HG03558 (cell line): ENCODE results near the gene INS.
"Not testable (repeated sequence)": the region's sequence is repeated elsewhere in the genome, so short reads cannot be mapped to it uniquely, and the experiment has no call there.

Experiments used
- ATAC-seq: cut with Tn5 transposase; IDR thresholded peaks from one replicate; pipeline ENCODE4 v1.9.1; 2021; ENCODE audit warnings: moderate number of reproducible peaks; ENCODE audit not compliant: unreplicated experiment; ENCODE audit errors: extremely low read depth

INS gene

DNA sequence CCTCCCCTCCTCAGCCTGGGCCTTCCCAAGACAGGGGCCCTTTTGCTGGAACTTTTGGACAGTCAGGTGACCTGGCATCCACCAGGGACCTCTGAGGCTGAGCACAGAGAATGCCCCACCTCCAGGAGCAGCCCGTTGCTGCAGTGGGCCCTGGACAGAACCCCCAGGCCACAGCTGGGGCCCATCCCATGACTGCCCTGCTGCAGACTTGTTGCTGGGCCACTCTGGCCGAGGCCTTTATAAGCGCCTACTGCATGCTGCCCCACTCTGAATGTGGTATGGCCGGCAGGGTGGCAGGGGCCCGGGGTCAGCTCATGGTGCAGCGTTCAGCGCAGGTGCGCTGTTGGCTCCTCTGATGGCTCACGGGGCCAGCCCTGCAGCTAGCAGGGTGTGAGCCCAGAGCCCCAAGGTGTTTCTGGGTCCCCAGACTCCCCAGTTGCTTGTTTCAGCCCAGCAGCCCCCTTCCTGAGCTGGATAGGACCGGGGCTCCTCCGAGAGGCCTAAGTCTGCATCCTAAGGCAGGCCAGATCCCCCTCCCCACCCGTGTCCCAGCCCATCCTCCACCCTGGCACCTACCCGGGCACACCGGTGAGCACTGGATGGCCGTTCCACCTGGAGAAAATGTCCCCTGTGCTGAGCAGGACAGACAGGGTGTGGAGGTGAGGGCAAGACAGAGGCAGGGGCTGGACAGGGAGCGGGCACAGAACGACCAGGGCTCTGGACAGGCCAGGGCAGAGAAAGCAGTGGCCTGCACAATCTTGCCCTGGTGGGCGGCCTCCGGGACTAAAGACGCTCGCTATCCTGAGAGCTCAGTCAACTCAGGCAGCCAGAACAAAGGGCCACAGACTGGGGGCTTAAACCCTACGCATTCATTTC, 38.7 kb upstream of the INS start:
- no peak for ATAC-seq

DNA sequence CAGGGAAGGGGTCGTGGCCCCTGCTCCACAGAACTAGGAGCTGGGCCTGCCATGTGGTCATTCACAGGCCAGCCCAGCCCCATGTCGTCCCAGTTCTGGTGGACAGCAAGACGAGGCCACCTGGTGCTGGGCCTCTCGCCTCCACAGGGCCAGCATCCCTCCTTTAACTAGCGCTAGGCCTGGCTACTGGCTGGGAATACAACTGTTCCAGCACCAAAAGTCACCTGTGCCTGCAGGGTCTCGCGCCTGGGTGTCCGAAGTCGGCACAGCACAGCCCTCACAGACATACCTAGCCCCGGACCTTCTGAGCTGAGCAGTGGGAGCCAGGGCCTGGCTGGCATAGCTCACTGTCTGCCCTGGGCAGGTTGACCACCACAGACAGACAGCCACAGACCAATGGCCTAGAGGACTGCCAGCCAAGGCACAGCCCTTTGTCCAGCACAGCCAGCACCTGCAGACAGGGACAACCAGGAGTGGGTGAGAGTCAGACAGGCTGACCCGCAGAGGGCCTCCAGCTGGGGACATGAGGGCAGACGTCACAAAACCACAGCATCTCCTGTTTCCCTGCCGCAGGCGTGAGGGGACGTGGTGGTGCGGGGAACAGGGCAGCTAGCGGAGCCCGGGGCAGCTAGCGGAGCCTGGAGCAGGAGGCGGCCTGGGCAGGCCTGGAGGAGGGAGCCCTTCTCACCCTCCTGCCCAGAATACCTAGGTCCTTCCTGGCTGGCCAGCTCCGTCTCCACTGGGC, 37.8 kb upstream of the INS start:
- no peak for ATAC-seq

DNA sequence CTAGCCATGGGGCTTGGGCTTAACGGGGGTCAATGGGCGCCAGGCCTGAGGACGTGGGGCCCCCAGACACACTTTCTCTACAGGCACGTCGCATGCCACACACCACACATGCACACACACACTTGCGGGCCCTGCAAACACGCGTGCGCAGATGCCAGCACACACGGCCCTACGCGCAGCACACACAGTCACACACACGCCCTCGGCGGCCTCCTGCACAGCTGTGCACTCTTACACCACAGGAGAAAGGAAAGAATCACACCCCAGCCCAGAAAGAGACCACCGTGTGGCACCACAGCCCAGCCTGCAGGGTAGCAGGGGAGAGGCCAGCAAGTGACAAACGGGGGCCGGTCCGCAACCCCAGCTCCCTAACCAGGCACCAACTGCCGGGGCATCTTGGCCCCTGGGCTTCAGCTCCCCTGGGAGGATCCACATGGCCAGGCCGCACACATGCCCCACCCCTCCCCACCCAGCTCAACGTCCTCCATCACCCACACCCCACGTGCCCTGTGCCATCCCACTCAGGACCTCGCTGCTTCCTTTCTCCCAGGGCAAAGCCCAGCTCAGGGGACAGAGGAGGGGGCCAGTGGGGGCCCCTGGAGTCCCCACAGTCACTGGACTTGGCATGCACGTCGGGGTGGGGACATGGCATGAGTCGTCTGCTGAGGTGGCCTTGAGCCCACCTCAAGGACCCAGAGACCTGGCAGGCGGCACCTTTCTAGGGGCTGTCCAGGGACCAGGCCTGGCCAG, 36.9 kb upstream of the INS start:
- ATAC-seq = no peak

DNA sequence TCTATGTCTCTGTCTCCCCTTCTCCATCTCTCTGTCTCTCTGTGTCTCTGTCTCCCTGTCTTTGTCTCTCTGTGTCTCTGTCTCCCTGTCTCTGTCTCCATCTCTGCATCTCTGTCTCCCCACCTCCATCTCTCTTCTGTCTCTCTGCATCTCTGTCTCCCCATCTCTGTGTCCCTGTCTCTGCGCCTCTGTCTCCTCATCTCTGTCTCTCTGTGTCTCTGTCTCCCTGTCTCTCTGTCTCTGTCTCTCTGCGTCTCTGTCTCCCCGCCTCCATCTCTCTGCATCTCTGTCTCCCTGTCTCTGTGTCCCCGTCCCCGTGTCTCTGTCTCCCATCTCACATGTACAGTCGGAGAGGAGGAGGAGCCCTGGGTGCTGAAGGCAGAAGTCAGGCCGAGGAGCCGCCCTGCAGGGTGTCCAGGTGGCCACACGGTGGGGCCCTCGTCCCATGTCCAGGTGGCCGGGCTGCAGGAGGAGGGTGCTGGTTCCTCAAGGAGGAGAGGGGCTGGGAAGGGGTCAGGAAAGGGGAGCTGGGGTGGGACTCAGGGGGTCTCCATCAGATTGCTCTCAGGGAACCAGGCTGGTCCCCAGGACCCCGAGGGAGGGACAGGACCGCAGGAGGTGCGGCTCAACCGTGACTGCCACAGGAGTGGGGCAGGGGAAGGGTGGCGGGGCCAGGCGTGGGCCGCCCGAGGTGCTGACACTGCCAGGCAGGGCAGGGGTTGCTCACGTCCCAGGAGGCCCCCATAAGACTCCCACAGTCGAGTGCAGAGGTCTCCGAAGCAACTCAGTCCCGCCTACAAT, 36.2 kb upstream of the INS start:
- ATAC-seq = no peak

DNA sequence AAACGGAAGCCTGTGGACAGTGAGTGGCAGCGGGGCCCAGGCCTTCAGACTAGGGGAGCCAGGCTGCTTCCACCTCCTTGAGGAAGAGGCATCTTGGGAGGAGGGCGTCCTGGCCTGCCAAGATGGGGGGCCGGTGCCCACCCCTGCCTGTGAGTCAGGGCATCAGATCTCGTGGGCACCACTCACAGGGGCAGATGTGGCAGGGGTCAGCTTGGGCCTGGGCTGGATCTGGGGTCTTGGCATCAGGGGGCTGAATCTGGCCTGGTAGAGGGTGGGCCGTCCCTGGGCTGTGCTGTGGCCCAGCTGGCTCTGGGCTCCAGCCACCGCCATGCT, 34.7 kb upstream of the INS start:
- ATAC-seq = no peak

DNA sequence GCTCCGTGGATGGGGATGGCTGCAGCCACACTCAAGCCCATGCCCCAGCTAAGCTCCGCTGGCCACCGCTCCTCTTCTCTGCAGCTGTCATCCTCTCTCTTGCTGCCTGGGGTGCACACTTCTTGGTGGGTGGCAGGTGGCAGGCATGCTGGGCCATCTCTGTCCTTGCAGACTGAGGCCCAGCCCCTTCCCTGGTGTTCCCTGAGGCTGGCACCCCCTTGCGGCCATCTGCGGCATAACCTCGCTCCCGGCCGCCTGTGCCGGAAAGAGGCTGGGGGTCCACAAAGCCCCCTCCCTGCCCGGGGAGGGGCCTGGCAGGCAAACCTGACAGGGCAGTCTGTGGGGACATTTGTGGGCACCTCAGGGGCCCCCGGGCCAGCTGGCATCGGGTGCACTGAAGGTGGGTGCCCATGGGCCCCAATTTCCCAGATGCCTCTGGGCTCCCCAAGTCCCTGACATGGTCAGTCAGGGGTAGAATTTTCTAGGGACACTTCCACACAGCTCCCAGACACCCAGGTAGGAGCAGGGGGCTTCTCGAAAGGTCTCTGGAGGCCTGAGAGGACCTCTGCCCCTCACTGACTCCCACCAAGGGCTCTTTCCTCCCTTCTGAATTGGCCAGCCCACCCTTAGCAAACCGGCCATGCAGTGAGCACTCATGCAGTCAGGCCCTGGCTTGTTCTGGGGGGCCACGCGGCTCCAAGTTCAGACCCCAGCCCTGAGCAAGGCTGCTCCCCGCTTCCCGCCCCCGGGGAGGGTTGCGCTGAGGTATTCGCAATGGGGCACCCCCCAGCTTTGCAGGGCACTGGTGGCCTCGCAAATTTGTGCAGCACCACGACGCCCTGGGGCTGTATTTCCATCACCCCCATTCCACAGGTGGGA, 34.1 kb upstream of the INS start:
- ATAC-seq = no peak

DNA sequence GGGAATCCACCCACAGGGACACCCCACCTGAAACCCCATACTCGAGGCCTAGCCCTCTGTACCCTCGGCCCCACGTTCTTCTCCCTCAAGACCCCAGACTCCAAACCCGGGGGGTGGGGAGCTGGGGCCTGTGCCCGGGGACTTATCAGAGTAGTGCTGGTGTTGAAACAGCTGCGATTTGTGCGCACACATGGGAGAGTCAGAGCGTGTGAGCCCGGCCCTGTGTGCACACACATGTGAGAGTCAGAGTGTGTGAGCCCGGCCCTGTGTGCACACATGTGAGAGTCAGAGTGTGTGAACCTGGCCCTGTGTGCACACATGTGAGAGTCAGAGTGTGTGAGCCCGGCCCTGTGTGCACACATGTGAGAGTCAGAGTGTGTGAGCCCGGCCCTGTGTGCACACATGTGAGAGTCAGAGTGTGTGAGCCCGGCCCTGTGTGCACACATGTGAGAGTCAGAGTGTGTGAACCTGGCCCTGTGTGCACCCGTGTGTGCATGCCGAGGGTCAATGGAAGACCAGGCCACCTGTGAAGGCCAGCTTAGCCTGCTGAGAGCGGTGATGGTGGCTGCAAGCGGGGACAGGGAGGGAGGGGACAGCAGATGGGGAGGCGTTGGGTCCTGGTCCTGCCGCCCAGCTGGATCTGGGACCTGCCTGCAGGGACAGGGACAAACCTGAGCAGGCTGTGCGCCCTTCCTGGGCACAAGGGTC, 33.0 kb upstream of the INS start:
- ATAC-seq = not testable (repeated sequence)

DNA sequence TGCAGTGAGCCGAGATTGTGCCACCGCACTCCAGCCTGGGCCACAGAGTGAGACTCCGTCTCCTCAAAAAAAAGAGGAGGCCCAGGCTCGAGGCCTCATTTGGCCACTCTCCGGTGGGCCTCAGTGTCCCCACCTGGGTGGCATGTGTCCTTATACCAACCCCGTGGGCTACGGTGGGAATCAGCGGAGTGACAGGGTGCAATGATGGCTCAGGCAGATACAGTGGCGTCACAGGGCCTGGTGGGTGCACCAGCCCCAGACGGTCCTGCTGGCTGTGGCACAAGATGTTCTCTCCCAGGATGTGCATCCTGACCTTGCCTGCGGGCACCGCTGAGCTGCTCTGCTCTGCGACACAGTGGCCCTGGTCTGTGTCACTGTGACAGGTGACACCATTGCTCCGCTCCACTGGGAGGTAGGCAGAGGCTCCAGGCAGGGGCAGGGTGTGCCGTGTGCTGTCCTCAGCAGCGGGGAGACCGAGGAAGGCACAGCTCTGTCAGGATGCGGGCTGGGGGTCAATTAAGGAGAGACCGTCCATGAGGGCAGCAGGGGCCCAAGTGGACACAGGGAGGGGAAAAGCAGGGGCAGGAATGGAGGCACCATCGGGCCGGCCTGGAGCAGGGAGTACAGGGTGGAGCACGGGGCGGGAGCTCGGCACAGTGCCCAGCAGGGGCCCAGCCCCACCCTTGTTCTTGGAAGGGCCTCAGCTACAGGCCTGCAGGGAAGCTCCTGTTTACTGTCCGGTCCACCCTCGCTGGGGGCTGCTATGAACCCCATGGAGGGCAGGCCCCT, 32.3 kb upstream of the INS start:
- no peak for ATAC-seq

DNA sequence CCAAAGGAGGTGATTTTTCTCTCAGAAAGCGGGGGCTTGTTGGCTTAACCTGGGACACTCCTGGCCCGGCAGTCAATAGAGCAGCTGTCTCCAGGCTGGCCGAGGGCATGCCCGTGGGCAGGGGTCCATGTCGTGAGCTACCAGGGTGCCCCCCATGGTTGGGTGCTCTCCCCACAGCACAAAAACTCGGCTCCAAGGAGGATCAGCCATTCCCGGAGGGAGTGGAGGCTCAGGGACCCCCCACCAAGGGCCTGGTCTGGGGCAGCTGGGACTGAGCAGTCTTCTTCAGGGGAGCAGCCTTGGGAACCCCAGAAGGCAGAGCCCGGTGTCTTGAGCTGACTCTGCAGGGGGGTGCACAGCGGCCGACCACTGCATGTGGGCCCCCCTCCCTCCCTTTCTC, 31.4 kb upstream of the INS start:
- no peak for ATAC-seq

DNA sequence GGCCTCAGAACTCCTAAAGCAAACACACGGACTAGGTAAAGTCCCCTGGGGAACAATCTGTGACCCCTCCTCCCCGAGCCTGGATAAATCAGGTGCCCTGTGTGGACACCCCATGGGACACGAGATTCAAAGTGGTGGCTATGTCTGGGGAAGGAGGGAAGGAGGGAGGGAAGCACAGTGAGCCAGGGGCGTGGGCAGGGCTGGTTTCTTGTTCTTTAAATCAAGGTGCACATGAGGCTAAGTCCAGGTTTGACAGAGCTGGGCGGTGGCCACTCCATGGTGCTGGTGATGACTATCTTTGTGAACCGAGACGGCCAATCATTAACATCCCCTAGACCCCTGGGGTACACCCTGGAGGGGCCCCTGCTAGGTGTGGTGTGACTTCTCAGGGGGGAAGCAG, 30.9 kb upstream of the INS start:
- ATAC-seq = no peak

DNA sequence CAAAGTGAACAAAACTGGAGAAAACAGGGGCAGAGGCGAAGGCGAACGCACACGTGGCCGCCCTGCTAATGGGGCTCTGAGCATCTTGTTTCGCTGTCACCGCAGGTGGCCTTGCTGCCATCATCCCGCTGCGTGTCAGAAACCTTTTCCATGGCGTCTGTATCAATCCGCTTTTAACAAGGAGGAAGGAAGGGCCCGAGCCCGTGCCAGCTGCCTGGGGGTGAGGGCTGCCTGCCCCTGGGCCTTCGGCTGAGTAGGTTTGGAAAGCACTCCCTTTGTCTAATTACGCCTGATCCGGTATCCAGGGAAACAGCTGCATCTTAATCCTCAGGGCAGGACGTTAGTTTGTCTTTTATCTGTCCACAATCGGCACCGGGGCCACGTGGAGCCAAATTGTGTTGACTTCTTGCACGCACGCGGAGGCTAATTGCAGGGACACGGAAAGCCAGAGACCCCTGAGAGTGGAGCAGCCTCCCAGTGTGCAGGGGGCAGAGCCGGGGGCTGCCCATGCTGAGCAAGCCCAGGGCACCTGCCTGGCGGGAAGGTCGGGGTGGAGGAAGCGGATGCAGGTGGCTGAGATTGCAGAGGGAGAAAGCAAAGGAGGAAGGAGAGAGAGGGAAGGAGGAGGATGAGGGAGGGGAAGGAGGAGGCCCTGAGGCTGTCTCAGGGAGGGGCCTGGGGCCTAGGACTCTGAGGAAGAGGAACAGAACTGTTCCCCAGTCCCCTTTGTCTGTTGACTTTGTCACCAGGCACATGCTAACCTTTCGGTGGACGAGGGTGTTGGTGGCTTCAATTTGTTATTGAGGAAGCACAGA, 29.9 kb upstream of the INS start:
- ATAC-seq = no peak

DNA sequence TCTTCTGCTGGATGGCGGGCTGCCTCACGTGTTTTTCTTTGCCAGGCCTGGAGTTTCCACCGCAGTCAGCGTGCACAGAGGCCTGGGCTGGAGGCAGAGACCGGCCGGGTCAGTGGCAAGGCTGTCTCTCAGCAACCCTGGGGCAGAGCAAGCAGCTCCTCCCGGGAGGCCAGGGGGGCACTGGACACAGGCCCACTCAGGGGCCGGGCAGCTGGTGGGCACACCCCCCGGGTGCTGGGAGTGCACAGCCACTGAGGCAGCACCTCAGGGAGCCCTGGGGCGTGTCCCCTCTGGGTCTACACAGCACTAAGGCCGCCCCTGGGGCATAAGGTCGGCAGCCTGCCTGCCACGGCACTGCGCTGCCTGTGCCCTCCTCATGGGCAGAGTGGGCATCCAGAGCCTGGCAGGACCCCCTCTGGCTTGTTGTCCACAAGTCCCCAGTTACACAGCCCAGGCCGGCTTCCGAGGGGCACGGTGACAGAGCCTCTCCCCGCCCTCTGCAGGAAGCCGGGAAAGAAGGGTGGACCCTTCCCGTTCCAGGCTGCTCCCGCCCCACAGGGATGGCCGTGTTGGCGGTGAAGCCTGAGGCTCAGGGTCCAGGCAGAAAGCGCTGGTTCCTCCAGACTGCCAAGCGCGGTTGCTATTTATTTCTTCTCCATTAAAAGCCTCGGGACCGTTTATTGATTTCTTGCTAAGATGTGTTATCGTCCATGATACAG, 29.1 kb upstream of the INS start:
- ATAC-seq = no peak

DNA sequence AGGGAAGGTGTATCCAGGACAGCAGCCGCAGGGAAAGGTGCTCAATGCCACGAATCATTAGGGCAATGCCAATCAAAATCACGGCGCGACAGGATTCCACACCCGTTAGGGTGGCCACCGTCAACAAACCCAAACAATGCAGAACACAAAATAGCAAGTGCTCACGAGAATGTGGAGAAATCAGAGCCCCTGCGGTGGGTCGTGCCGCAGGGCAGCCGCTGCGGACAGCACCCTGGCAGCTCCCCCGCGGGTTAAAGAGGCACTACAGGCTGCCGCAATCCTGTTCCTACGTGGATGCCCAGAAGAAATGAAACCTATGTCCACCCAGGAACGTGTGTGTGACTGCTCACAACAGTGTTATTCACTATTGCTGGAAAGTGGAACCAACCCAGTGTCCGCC, 27.7 kb upstream of the INS start:
- ATAC-seq = no peak

DNA sequence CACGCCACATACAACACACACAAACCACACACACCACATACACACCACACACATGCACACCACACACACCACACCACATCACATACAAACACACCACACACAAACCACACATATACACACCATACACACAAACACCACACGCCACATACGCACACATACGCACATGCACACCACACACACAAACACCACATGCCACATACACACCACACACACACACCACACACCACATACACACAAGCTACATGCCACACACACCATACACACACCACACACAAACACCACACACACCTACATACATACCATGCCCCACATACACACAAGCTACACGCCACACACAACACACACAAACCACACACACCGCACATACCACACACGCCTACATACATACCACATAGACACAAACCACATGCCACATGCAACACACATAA, 26.3 kb upstream of the INS start:
- ATAC-seq = no peak

DNA sequence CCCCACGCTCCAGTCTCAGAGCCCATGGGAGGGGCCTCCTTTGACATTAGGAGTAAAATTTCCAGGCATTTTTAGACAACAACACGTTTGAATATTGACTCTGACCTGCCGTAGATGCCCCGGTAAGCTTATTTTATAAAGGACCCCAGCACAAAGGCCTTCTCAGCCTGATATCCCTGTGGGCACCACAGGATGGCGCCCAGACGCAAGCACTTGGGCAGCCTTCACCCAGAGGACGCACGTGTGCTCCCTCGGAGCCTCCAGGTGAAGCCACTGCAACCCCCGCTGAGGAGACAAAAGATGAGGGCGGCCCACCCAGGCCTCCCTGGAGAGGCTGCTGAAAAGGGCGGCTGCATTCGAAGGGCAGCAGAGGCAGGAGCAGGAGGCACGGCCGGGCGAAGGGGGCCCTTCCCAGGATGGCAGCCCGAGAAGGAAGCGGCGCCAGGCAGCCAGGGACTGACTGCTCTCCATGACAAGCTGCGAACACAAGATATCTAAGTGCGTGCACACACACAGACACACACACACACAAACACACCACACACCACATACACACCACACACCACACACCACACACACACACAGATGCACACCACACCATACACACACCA, 25.8 kb upstream of the INS start:
- no peak for ATAC-seq
